ENCODE data around the gene NUP160.

- TF ChIP-seq WIZ (CRISPR knock-in tag; IDR thresholded peaks at IDR 0.05) = no peak
- TF ChIP-seq ZFP82 (CRISPR knock-in tag; IDR thresholded peaks at IDR 0.05; ENCODE audit: borderline replicate concordance) = no peak
- no peak for TF ChIP-seq POLR2A (IDR thresholded peaks at IDR 0.05; ENCODE audit: insufficient read depth in 1 of 2, low read depth in 2 of 2, low read length in 2 of 2)
- no peak for TF ChIP-seq REPIN1 (CRISPR knock-in tag; IDR thresholded peaks at IDR 0.05; ENCODE audit: borderline replicate concordance, low read depth)
- TF ChIP-seq NR3C1 (CRISPR knock-in tag; IDR thresholded peaks at IDR 0.05) = no peak
Observed at GRCh38 chr11:47852053-47852452, 3.9 kb upstream of the NUP160 start.

Measured in HepG2 (cell line).